Mucosa of rectum (tissue), 2 donors: ENCODE measurements around the gene RBKS.

Experiments used
- H3K27ac ChIP-seq, 2 donors: one replicate each; pipeline ENCODE4 v1.7.0; 2013; ENCODE audit warnings: inconsistent platforms in 2 of 2, low read depth in 2 of 2, low read length in 2 of 2
- H3K27me3 ChIP-seq, 2 donors: one replicate each; pipeline ENCODE4 v1.7.0; 2013; ENCODE audit warnings: low read length in 2 of 2; ENCODE audit not compliant: control insufficient read depth in 2 of 2, insufficient read depth in 2 of 2
- H3K36me3 ChIP-seq, 2 donors: one replicate each; pipeline ENCODE4 v1.7.0; 2013; ENCODE audit warnings: low read length in 2 of 2; ENCODE audit not compliant: control insufficient read depth in 2 of 2, insufficient read depth in 2 of 2
- H3K4me1 ChIP-seq, 2 donors: one replicate each; pipeline ENCODE4 v1.7.0; 2013; ENCODE audit warnings: low read length in 2 of 2, mild to moderate bottlenecking in 1 of 2; ENCODE audit not compliant: control insufficient read depth in 2 of 2, insufficient read depth in 2 of 2
- H3K4me3 ChIP-seq, 2 donors: one replicate each; pipeline ENCODE4 v1.7.0; 2013; ENCODE audit warnings: low read length in 2 of 2
- H3K9ac ChIP-seq, 2 donors: one replicate each; pipeline ENCODE4 v1.7.0; 2013; ENCODE audit warnings: low read length in 2 of 2, low read depth in 1 of 2, mild to moderate bottlenecking in 1 of 2
- H3K9me3 ChIP-seq, 2 donors: one replicate each; pipeline ENCODE4 v1.7.0; 2013; ENCODE audit warnings: low read length in 2 of 2; ENCODE audit not compliant: control insufficient read depth in 2 of 2
- donor health status: healthy.
- donor health status: Normal muscosa, but diverticular disease.

The RBKS gene

DNA sequence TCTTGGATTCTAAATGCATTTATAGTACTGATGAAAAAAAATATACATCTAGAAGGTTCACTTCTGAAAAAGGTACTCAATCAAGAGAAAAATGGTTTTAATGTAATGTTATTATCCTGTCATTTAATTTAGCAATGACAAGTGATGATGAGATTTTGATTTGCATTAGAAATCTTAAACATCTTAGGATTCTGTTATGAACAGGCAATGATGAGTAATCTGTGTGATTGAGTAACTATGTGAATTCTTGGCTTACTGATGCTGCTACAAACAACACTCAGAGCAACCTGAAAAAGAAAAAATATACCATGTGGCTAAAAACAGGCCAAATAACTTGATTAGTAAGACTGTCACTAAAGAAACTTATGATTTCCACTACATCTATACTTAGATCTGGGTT, 30.1 kb downstream of the RBKS start:
- H3K4me3 ChIP-seq, result no peak overlapping the region
- no peaks in the 10 kb centered on the region for H3K36me3 ChIP-seq
- no peaks in the 10 kb centered on the region for H3K4me1 ChIP-seq
- no peak overlapping the region for H3K9ac ChIP-seq
- H3K27ac ChIP-seq, result no peak overlapping the region
- no peaks in the 10 kb centered on the region for H3K27me3 ChIP-seq
- H3K9me3 ChIP-seq, result no peaks in the 10 kb centered on the region

DNA sequence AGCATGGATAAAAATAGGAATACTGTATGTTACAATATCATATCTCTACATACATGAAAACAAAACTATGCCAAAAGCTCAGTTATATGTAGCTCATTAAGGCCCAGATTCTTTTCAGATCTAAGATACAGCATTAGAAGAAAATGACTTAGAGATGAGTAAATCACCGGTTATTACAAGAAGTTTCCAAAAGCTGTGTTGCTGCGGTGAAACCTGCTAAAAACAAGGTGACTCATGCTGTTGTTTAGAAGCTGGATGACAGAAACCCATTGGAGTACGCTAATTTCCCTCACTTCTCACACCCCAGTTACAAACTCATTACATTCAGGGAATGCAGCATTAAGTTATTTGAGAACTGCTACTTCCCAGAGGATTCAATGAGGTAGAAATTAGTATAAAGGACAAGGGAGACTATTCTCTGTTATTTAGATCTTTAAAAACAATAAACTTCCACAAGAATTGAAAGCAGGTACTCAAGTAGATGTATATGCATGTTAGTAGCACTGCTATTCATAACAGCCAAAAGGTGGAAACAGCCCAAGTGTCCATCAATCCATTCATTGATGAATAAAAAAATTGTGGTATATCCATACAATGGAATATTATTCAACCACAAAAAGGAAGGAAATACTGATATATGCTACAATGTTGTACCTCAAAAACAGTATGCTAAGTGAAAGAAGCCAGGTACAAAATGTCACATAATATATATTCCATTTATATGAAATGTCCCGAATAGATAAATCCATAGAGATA, 32.6 kb downstream of the RBKS start:
- no peaks in the 10 kb centered on the region for H3K27me3 ChIP-seq
- no peak overlapping the region for H3K27ac ChIP-seq
- H3K4me1 ChIP-seq, result peaks cover 0 to 3% of the 10 kb centered on the region in 2 donors
- no peaks in the 10 kb centered on the region for H3K9me3 ChIP-seq
- H3K36me3 ChIP-seq, result no peaks in the 10 kb centered on the region
- H3K4me3 ChIP-seq, result no peak overlapping the region
- H3K9ac ChIP-seq, result no peak overlapping the region

DNA sequence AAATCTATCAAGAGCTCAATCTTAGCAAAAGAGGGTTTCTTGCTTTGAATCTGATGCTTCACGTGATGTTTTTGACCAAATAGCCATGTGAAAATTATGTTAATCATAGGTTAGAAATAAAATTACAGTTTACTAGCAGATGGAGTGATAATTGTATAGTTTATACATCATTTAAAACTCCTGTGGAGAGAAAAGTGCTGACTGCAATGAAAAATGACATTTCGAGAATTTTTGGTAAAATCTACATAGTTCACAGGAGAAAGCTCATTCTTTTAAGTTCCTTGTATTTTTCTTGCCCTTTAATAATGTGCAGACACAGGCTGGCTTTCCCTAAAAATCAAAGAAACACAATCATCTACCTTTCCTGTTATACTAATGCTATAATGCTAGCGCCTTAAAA, 33.2 kb downstream of the RBKS start:
- Histone ChIP-seq H3K36me3 (no peaks in the 10 kb centered on the region), H3K9ac (no peak overlapping the region), H3K9me3 (no peaks in the 10 kb centered on the region), H3K27me3 (no peaks in the 10 kb centered on the region), H3K4me1 (peaks cover 0 to 3% of the 10 kb centered on the region in 2 donors), H3K4me3 (no peak overlapping the region), H3K27ac (no peak overlapping the region)

DNA sequence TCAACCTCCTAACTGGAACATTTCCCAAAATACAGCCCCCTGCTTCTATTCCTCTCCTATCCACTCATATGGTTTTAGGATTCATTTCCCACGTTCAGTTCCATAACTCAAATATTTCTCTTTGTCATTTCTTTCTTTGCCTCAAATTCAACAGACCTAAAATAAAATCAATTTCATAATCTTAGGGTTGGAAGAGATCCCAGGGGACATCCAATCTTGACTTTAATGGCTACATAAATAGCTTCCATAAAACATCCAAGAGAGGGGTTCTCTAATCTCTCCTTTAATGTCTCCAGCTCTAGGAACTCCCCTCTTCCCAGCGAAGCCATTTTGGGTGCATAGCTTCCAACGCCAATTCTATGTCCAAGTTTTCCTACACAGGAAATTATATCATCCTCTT, 33.8 kb downstream of the RBKS start:
- Histone ChIP-seq H3K36me3 (no peaks in the 10 kb centered on the region), H3K4me1 (peaks cover 0 to 3% of the 10 kb centered on the region in 2 donors), H3K9me3 (no peaks in the 10 kb centered on the region), H3K9ac (no peak overlapping the region), H3K4me3 (no peak overlapping the region), H3K27ac (no peak overlapping the region), H3K27me3 (no peaks in the 10 kb centered on the region)

DNA sequence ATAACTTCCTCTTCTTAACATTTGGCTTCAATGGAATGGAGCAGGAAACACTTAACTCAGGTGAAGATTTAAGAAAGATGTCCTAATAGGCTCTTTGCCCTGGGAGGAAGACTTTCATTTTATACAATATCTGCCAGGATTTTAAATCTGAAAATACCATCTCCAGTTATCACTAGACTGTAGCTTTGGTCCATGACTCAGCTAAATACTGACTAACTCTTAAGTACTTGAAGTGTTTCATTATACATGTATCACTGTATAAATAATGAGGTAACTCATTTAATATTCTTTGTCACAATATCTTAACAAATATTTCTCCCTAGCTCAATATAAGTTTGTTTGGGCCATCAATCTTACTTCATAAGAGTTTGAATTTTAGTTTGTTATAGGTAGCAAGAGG, 34.7 kb downstream of the RBKS start:
- Histone ChIP-seq H3K27ac (no peak overlapping the region), H3K27me3 (no peaks in the 10 kb centered on the region), H3K4me3 (no peak overlapping the region), H3K9ac (no peak overlapping the region), H3K36me3 (no peaks in the 10 kb centered on the region), H3K9me3 (no peaks in the 10 kb centered on the region), H3K4me1 (peaks cover 0 to 3% of the 10 kb centered on the region in 2 donors)

DNA sequence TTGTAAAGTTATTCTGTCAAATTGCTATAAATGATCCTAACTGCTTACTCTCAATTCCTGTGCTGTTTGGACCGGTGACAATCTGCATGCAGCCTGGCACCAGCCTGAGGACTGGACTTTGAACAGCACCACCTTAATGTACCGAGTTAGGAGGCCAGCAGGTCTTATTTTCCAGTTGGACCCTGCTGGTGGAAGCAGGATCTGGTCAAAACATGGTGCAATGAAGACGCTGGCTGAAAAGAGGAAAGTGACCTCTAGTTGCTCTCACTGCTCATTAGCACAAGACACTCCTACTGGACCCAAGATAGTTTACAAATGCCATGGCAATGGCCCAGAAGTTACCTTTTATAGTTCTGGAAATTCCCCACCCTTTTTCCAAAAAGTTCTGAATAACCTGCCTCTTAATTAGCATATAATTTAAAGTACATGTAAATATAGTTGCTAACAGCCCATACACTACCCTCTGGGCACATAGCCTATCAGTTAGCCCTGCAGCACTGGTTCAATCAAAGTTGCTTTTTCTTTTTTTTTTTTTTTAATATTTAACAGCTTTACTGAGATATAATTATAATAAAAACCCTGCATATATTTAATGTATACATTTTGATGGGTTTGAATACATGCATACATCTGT, 35.8 kb downstream of the RBKS start:
- H3K9ac ChIP-seq, result no peak overlapping the region
- no peaks in the 10 kb centered on the region for H3K27me3 ChIP-seq
- no peaks in the 10 kb centered on the region for H3K36me3 ChIP-seq
- H3K4me1 ChIP-seq, result peaks cover 0 to 3% of the 10 kb centered on the region in 2 donors
- H3K9me3 ChIP-seq, result no peaks in the 10 kb centered on the region
- no peak overlapping the region for H3K4me3 ChIP-seq
- no peak overlapping the region for H3K27ac ChIP-seq

DNA sequence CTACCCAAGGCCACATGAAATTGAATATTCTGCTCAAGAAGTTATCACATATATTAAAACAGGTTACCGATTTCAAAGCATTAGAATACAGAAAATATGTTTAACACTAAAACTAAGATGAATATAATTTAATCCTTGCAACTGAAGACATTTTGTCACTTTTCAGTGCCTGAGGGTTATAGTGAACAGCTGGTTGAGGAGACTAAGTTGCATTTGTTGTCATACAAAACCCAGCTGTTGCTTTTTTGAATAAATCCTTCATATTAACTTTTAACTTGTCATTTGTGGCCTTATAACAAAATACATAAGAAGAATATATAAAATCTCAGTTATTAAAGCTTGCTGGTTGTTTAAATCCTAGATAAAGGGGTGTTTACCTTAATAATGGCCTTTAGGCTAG, 37.5 kb downstream of the RBKS start:
- H3K27me3 ChIP-seq, result no peaks in the 10 kb centered on the region
- H3K9me3 ChIP-seq, result no peaks in the 10 kb centered on the region
- H3K9ac ChIP-seq, result no peak overlapping the region
- no peak overlapping the region for H3K4me3 ChIP-seq
- no peak overlapping the region for H3K27ac ChIP-seq
- no peaks in the 10 kb centered on the region for H3K36me3 ChIP-seq
- peaks cover 0 to 3% of the 10 kb centered on the region in 2 donors for H3K4me1 ChIP-seq

DNA sequence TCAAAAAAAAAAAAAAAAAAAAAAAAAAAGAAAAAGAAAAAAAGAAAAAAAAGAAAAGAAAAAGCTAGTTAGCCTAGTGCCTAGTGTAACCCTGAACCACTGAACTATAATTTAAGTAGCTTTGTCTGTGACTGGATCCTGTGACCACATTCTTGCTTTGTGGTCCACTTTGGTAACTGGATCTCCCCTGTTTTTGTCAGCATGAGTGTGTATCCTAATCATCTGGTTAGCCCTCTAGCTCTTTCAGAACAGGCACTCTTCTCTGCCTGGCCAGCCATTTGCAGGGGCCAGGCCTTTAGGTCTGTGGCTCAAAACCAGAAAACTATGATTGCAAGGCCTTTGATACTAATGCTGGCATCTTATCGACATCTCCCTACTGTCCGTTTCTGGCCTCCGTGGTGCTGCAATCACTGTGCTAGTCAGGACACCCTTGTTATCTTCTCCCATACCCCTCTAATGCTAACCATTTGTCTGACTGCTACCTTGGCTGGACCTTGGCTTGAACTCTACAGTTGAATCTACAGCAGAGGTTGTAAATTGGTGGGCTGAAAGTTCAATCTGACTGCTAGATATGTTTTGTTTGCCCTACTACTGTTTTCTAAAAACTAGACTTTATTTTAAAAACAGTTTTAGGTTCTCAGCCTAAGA, 40.5 kb downstream of the RBKS start:
- Histone ChIP-seq H3K4me1 (peaks cover 0 to 3% of the 10 kb centered on the region in 2 donors), H3K27ac (no peak overlapping the region), H3K9me3 (no peaks in the 10 kb centered on the region)

DNA sequence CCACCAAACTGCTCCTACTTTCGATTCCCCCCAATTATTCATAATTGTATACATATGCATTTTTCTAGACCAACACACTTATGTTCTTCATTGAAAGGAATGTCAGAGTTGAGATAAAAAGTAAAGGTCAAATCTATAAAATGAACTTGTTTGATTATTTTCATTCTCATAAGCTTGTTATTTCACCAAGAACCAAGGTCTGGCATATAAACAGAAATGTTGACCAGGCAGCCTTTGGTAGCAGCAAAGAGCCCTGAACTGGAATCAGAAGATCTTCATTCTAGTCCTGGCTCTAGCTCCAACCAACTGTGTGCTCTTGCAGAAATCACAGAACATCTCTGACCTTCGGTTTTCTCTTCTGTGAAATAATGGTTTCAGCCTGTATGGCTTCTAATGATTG, 42.9 kb downstream of the RBKS start:
- no peak overlapping the region for H3K9ac ChIP-seq
- no peaks in the 10 kb centered on the region for H3K4me1 ChIP-seq
- H3K36me3 ChIP-seq, result no peaks in the 10 kb centered on the region
- no peaks in the 10 kb centered on the region for H3K27me3 ChIP-seq
- no peak overlapping the region for H3K27ac ChIP-seq
- H3K9me3 ChIP-seq, result no peaks in the 10 kb centered on the region
- no peak overlapping the region for H3K4me3 ChIP-seq

More for the DNA sequence above, 40.5 kb downstream of the RBKS start:
- Histone ChIP-seq H3K9ac (no peak overlapping the region), H3K36me3 (no peaks in the 10 kb centered on the region), H3K4me3 (no peak overlapping the region), H3K27me3 (no peaks in the 10 kb centered on the region)

DNA sequence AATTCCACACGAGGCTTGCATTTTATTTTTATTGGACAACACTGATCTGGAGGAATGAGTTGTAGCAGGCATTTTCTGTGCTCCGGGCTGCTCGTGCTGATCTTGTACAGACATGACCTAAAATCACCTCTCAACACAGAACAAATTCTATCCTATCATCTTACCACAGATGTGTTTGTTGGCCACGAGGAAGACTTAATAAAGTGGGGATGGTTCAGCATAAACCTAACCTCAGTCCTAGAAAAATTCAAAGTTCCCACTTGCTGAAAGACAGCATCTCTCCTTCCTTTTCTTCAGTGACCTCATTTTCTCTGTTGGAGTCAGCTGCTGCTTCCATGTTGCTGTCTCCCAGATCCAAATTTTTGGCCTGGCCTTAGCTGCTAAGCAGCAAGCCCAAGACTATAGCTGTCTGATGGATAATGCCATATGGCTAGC, 45.3 kb downstream of the RBKS start:
- no peaks in the 10 kb centered on the region for H3K4me1 ChIP-seq
- H3K27ac ChIP-seq, result no peak overlapping the region
- no peaks in the 10 kb centered on the region for H3K27me3 ChIP-seq
- no peaks in the 10 kb centered on the region for H3K9me3 ChIP-seq
- H3K4me3 ChIP-seq, result no peak overlapping the region
- no peak overlapping the region for H3K9ac ChIP-seq
- H3K36me3 ChIP-seq, result no peaks in the 10 kb centered on the region
